Progenitor cell of endocrine pancreas (in vitro differentiated cells): ENCODE measurements around the gene CCL1. TPM values are rescaled to one million over a fixed set of nuclear protein-coding genes. Genes with fewer than 3 reads are reported as not detected.

Source experiments
- DNase-seq: peaks from one replicate; pipeline ENCODE4 v3.0.0; 2021; ENCODE audit warnings: low spot score; ENCODE audit not compliant: unreplicated experiment
- H3K27ac Mint-ChIP-seq: 2 replicates; pipeline ENCODE4 v1.8.0; 2021; ENCODE audit warnings: mild to moderate bottlenecking, moderate library complexity, mixed read lengths
- H3K27me3 Mint-ChIP-seq: 2 replicates; pipeline ENCODE4 v1.8.0; 2021; ENCODE audit warnings: mixed read lengths
- H3K36me3 Mint-ChIP-seq: 2 replicates; pipeline ENCODE4 v1.8.0; 2022; ENCODE audit warnings: mixed read lengths; ENCODE audit not compliant: insufficient read depth
- H3K4me1 Mint-ChIP-seq: 2 replicates; pipeline ENCODE4 v1.8.0; 2021; ENCODE audit warnings: low read depth, mixed read lengths
- H3K4me3 Mint-ChIP-seq: 2 replicates; pipeline ENCODE4 v1.8.0; 2021; ENCODE audit warnings: low read depth, mild to moderate bottlenecking, moderate library complexity, mixed read lengths
- H3K9me3 Mint-ChIP-seq: 2 replicates; pipeline ENCODE4 v1.8.0; 2021; ENCODE audit warnings: low read depth, mixed read lengths
- total RNA-seq: library from RNA; stranded (reverse); gene quantifications from 2 replicates; pipeline ENCODE4 v1.2.1, GENCODE V29; 2021
- TF ChIP-seq, protein P1 (sequence below): fragments of 200-600 bp; sonication (generic); IDR thresholded peaks from one replicate; pipeline ENCODE4 v1.5.0; 2021; ENCODE audit warnings: antibody characterized with exemption, mild to moderate bottlenecking; ENCODE audit not compliant: unreplicated experiment

CCL1 gene
- total RNA-seq, 1 donor from 2014 or later: not detected

- no peak for DNase-seq
- Mint-ChIP-seq H3K4me1 (no peaks in the 10 kb centered on the region), H3K27me3 (peaks cover 25% of the 10 kb centered on the region), H3K27ac (no peak overlapping the region), H3K4me3 (no peak overlapping the region), H3K36me3 (no peaks in the 10 kb centered on the region), H3K9me3 (no peaks in the 10 kb centered on the region)
- TF ChIP-seq, protein P1, sequence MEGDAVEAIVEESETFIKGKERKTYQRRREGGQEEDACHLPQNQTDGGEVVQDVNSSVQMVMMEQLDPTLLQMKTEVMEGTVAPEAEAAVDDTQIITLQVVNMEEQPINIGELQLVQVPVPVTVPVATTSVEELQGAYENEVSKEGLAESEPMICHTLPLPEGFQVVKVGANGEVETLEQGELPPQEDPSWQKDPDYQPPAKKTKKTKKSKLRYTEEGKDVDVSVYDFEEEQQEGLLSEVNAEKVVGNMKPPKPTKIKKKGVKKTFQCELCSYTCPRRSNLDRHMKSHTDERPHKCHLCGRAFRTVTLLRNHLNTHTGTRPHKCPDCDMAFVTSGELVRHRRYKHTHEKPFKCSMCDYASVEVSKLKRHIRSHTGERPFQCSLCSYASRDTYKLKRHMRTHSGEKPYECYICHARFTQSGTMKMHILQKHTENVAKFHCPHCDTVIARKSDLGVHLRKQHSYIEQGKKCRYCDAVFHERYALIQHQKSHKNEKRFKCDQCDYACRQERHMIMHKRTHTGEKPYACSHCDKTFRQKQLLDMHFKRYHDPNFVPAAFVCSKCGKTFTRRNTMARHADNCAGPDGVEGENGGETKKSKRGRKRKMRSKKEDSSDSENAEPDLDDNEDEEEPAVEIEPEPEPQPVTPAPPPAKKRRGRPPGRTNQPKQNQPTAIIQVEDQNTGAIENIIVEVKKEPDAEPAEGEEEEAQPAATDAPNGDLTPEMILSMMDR: no peak
Observed at GRCh38 chr17:34406226-34406625, 43.2 kb upstream of the CCL1 start.

- no peak for DNase-seq
- Mint-ChIP-seq H3K27me3 (peaks cover 10% of the 10 kb centered on the region), H3K36me3 (no peaks in the 10 kb centered on the region), H3K27ac (no peak overlapping the region), H3K9me3 (no peaks in the 10 kb centered on the region), H3K4me3 (no peak overlapping the region), H3K4me1 (no peaks in the 10 kb centered on the region)
- TF ChIP-seq, protein P1: no peak
Observed at GRCh38 chr17:34403006-34403405, 40.0 kb upstream of the CCL1 start.

DNA sequence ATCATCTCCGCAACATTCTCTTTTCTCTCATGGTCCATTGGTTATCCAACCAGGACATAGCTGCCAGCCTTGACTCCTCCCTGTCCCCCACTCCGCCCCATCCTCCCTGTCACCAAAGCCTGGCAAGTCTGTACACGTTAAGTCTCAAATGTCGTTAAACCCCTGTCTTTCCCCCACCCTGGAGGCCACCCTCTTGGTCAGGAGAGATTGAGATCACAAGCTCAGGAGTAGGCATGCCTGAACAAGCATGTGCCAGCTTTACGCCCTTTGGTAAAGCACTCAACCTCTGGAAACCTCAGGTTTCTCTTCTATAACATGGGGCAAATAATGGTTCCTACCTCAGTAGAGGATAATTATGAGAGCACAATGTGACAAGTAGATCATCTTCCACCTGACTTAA is 38.1 kb upstream of the CCL1 start:
- Mint-ChIP-seq H3K27ac (no peak overlapping the region), H3K9me3 (no peaks in the 10 kb centered on the region), H3K27me3 (peaks cover 14% of the 10 kb centered on the region), H3K4me3 (no peak overlapping the region), H3K4me1 (peaks cover 1% of the 10 kb centered on the region), H3K36me3 (no peaks in the 10 kb centered on the region)
- TF ChIP-seq, protein P1: no peak
- no peak for DNase-seq

- Mint-ChIP-seq H3K9me3 (no peaks in the 10 kb centered on the region), H3K4me3 (no peak overlapping the region), H3K27ac (no peak overlapping the region), H3K36me3 (no peaks in the 10 kb centered on the region), H3K27me3 (peaks cover 14% of the 10 kb centered on the region), H3K4me1 (peaks cover 2% of the 10 kb centered on the region)
- no peak for DNase-seq
- TF ChIP-seq, protein P1: no peak
Observed at GRCh38 chr17:34400301-34400931, 37.4 kb upstream of the CCL1 start.

DNA sequence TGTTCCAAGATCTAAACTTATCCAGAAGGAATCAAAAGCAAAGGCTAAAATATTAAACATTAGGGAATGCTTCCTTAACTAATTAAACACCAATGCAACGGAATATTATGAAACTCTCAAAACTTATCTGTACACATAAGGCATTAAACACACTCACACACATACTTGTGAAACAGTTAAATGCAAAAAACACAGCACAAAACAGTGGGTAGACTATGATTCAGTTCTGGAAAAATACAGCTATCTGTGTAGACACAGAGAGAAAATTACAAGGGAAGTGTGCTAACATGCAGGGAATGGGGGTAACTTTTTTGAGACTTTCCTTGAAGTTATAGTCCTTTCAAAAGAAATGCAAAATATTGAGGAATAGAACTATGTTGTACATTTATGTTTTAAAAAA is 36.7 kb upstream of the CCL1 start:
- H3K27ac Mint-ChIP-seq: no peak overlapping the region
- H3K27me3 Mint-ChIP-seq: peaks cover 17% of the 10 kb centered on the region

More for the DNA sequence above, 36.7 kb upstream of the CCL1 start:
- TF ChIP-seq, protein P1: no peak
- no peak for DNase-seq
- Mint-ChIP-seq H3K4me3 (no peak overlapping the region), H3K9me3 (no peaks in the 10 kb centered on the region), H3K36me3 (no peaks in the 10 kb centered on the region), H3K4me1 (peaks cover 2% of the 10 kb centered on the region)
